HUDEP-2 (cell line): ENCODE measurements around the gene PRMT1.
"Not testable (repeated sequence)": the region's sequence is repeated elsewhere in the genome, so short reads cannot be mapped to it uniquely, and the experiment has no call there.

Source experiments
- DNase-seq, 76 experiments: peaks; one replicate each; lab custom pipeline; 2025; ENCODE audit not compliant: unreplicated experiment in 76 of 76; lab: John Stamatoyannopoulos, UW

Gene PRMT1

DNA sequence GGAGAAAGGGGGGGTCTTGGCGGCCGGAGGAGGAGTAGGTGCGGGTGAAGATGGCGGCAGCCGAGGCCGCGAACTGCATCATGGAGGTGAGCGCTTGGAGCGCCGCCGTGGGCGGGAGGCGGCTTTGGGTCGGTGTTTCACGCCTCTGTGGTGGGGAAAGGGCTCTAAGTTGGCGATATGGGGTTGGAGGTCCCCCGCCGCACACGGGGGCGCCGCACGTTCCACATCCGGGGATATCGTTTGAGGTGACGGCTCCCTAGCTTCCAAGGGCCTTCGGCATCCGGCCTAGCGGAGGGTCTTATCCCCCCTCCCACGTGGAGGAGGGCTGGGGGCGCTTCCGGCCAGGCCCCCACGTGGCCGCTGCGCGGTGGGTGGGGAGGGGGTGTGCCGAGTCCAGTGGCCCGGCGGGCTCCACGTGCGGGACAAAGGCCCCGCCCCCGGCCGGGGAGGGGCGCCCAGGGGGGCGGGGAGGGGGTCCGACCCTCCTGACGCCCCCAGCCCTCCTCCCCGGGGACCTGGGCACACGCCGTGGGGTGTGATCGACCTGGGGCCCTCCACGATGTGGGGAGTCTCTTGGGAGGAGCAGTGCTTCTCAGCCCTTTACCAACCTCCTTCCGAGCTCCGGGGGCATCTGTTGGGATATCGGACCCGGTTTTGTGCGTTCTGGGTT, at the start of gene PRMT1:
Gene PRMT1, plus strand, starts transcription at position 41 of the 670 bp plus-strand sequence. Its CDS starts 10 bp downstream, at position 51.
- peak in 41 of 76 experiments; percentile 27 to 78 (median 53) for DNase-seq

DNA sequence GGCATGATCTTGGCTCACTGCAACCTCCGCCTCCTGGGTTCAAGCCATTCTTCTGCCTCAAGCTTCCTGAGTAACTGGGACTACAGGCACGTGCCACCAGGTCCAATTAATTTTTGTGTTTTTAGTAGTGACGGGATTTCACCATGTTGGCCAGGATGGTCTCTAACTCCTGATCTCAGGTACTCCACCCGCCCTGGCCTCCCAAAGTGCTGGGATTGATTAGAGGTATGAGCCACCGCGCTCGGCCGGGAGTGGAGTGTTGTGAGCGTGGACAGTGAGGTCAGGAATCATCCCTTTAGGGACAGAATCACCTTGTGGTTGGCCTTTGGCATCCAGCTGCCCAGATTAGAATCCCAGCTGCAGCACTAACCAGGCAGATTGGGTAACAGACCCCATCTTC, 47.4 kb upstream of the PRMT1 start:
- DNase-seq, result no peak

DNA sequence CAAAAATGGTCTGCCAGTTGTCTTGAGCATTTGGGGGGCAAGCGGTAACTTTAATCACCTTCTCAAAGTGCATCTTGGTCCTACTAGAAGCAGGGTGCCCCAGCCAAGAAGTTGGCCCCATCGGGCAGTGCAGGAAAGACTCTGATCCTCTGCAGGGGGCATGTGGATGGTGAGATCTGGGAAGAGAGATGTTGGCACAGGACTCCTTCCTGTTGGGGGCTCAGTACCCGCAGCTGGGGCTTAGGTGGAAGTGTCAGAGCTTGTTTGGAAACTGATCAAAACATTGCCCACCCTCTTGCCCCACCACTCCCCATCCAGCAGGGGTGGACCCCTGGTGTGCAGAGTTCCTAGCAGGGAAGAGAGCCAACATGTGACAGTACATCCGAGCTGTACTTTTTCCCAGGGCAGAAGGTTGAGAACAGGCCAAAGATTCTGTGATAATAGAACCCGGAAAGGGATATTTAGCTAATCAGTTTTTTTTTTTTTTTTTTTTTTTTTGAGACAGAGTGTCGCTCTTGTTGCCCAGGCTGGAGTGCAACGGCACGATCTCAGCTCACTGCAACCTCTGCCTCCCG, 46.0 kb upstream of the PRMT1 start:
- no peak for DNase-seq

DNA sequence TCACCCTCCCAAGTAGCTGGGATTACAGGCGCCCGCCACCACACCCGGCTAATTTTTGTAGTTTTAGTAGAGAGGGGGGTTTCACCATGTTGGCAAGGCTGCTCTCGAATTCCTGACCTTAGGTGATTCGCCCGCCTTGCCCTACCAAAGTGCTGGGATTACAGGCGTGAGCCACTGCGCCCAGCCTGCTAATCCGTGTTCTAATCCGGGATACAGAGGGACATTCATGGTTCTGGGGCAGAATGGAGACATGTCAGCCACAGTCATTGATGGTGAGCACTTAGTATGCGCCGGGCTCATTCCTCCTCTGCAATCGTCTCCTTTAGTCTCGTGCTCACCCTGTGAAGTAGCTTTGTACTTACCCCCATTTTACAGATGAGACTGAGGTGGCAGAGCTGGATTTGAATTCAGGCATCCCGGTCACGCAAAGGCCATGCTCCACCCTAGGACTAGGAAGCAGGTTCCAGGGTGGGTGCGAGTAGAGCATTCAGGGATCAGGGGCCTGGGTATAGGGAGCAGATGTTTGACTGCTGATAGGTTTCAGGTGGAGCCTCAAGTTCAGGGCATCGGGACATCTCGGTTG, 45.4 kb upstream of the PRMT1 start:
- DNase-seq, result no peak

DNA sequence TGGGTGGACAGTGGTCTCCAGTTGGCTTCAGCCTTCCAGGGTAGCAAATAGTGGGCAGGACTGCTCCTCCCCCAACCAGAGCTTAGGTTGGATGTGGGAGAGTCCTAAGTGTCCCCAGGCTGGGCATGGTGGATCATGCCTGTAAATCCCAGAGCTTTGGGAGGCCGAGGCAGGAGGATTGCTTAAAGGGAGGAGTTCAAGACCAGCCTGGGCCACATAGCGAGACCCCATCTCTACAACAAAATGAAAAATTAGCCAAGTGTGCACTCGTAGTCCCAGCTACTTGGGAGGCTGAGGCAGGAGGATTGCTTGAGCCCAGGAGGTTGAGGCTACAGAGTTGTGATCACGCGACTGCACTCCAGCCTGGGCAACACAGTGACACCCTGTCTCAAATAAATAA, 44.5 kb upstream of the PRMT1 start:
- DNase-seq, result no peak

DNA sequence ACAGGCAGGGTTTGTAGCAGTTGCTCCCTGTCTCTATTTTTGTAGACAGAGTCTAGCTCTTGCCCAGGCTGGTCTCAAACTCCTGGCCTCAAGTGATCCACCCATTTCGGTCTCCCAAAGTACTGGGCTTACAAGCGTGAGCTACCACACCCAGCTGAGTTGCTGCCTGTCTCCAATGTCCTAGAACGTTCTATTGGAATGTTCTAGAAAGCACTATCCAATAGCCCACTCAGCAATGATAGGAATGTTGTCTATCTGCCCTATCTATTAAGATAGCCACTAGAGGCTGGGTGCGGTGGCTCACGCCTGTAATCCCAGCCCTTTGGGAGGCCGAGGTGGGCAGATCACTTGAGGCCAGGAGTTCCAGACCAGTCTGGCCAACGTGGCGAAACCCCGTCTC, 43.8 kb upstream of the PRMT1 start:
- DNase-seq, result not testable (repeated sequence)

DNA sequence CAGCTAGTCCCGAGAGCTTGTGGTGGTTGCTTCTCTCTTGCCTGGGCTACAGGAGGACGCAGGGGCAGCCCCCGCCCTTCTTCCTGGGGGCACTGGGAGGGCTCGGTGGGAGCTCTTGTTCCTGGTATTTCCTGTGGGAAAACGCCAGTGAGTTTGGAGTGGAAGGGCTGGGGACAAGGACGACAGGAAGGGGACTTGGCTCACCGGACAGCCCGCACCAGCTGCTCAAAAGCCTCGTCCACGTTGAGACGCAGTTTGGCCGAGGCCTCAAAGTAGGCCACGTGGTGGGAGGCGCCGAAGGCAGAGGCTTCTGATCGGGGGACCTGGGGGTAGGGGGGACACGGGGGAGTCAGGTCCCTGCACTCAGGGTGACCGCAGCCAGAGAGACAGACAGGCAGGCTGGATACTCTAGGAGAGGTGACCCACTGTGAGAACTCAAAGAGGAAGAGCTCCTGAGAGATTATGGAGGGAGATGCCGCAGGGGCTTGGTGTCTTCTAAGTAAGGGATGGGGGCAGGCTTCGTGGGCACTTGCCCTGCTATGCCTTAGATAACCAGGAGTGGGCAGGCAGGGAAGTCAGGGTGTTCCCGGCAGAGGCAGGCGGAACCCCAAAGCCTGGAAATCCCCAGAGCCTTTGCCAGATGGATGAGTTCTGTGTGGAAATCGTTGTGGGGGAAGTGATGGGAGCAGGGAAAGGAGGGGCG, 41.4 kb upstream of the PRMT1 start:
- no peak for DNase-seq

DNA sequence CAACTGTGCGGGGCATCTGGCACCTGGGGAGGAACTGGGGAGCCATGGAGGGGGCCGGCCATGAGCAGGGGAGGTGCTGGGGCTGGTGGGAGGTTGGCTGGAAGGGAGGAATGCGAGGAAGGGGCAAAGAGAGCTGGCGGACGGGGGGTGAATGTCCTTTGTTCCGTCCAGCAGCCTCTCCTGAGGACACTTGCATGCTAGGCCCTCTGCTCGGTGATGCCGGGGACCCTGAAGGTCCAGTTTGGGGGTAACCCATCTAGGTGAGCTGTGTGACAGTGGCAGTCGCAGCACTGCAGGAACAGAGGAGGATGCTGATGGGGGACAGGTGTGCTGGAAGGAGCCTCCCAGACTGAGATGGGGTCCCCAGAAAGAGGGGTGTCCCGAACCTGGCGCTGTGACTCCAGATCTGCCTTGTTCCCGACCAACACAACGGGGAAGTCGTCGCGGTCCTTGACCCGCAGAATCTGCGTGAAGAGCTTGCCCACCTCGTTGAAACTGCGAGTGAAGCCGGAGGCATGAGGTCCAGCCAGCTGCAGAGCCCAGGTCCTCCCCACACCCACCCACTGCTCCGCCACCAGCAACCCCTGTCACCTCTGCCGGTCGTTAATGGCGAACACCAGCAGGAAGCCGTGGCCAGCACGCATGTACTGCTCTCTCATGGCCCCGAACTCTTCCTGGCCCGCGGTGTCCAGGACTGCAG, 40.7 kb upstream of the PRMT1 start:
- no peak for DNase-seq

DNA sequence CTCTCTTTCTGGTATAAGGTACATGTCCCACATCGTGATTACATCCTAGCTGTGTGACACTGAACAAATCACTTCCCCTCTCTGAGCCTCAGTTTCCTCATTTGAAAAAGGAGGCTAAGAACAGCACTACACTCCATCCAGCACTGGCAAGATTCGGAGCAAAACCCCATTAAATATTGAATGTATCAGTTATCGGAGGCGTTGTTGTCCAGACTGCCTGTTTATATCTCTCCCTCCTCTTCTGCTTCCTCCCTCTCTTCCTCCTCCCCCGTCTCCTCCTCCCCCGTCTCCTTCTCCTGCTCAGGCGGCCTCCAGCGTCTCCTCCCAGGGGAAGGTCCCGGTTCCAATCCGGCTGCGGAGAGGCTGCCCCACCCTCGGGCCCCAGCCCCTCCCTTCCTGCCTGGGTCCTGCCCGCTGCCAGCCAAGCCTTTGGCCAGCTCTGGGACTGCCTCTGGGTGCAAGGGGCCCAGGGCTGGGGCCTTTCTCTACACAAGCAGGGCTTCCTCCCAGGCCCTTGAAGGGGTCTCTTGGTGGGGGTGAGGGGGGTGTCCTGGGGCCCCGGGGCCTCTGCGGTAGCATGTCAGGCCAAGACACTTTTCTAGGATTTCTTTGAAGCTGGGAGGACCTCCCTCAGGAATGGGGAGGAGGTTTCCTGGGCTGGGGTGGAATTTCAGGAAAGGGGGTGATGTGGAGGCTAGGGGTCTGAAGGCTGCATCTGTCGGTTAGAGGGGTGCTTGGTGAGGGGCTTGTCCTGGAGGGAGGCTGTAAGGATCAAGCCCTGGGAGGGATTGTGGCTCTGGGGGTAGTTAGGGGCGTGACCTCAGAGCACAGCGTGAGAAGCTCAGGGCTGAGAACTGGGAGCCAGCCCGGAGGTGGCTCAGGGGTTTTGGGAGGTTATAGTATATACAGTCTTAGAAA, 39.0 kb upstream of the PRMT1 start:
- peak in 53 of 76 experiments; percentile 7 to 71 (median 46) for DNase-seq

DNA sequence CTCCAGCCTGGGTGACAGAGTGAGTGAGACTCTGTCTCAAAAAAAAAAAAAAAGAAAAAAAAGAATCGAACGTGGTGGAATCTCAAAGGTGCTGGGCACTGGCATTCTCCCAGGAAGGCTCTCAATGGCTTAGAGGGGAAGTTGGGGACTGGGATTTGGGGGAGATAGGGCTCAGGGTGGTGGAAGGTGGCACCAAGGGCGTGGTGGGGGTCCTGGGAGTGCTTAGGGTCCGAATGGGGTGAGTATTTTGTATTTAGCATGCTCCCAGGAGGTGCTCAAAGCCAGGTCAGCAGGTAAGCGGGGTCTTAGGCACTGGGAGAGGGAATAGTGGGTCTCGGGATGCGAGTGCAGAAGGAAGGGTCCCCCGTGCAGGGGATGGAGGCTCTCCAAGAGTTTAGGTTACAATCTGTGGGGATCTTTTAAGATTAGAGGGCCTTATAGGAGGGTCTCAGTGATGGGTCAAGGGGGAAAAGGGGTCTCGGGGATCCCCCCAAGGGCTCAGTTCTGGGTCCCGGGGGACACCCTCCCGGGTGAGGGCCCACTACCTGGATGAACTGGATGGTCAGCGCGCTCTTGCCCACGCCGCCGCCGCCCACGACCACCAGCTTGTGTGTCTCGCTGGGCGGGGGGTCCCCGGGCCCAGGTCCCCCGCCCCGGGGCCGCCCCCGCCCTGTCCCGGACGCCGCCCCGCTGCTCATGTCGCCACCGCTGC, 37.5 kb upstream of the PRMT1 start:
- DNase-seq, result no peak

DNA sequence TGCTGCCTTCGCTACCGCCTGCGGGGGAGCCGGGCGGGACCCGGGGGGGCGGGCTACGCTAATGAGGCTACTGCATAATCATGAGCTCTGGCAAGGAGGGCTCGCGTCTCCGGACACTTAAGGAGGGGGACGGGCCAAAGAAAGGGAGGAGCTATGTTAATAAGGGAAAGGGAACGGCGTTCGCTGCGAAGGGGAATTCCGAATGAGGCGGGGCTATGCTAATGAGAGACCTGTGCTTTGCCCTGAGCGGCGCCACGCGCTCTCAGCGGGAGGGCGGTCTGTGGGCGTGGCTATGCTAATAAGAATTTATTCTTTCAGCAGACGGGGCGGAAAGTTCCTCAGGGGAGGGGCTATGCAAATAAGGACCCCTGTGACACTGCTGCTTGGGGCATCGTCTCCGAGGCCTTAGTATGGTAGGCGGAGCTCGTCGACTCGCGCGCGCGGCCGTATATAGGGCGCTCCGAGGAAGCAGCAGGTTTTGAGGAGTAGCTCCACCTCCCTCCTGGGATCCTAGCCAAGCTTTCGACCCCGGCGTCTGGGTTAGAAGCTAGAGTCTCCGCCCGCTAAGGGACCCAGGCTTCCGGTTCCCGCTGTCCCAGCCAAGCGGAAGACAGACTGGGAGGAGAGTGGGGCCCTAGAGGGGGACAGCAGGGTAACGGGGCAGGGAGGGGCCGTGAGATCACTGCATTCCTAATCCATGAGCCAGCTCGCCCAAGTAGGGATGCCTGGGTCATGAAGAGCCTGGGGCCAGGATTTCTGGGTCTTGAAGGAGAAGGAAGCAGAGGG, 36.8 kb upstream of the PRMT1 start, which contains the start of gene RRAS:
Gene RRAS, minus strand, starts transcription at position 31 of the 786 bp plus-strand sequence. CDS start 45 bp downstream, outside the sequence.
- DNase-seq, result peak; percentile 85 to 100 (median 100)

DNA sequence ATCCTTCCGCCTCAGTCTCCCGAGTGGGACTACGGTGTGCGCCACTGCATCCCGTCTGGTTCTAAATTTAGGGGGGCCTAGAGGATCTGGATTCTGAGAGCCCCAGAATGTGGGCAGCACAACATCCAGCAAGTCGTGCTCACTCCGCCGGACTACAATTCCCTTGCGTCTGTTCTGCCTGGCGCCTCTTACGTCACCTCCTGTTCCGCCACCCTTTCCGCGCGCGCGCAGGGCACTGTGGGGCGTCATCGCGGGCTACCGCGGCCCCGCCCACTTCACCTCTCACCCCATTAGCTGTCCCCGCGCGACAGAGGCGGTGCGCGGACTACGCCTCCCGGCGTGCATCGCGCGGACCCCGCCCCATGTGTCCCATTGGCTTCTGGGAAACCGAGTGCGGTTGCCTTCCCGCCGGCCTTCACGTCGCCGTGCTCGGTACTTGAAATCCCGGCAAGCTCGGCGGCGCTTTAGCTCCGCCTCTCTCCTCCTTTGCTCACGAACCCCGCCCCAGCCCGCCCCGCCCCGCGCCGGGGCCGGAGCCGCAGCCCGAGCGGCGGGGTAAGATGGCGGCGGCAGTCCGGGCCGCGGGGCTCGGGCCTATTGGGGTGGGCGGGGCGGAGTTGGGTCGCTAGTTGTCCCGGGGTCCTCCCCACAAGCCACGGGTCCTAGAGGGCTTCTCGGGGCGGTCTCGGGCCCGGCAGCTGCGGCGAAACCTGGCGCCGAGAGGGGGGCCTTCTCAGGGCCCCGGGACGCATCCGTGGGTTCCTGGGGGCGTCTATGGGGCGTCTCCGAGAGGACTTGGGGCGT, 35.2 kb upstream of the PRMT1 start, which contains the start of gene SCAF1:
Gene SCAF1, plus strand, starts transcription at position 522 of the 804 bp plus-strand sequence. CDS start 2,818 bp downstream, outside the sequence.
- peak; percentile 84 to 100 (median 100) for DNase-seq

DNA sequence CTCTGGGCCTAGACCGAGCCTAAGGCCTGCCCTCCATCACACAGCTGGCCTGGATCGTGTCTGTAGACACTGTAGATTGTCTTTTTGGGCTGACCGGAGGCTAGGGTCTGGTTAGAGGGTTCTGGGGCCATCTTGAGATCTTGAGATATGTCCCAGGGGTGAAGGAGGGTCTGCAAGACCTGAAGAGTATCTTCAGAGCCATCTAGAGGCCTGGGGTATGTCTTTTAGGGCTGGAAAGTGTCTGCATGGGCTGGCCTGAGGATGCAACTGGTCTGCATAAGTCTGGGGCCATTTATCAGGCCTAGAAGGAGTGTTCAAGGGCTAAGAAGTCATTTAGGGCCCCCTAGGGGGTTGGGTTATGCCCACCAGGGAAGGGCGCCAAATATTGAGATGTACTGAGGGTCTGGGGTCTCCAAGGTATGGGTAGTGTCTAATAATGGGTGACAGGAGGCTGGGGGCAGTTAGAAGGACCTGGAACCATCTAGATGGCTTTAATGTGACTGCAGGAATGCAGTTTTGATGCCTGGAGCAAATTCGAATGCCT, 34.5 kb upstream of the PRMT1 start:
- DNase-seq, result peak in 1 of 76 experiments; percentile 35

DNA sequence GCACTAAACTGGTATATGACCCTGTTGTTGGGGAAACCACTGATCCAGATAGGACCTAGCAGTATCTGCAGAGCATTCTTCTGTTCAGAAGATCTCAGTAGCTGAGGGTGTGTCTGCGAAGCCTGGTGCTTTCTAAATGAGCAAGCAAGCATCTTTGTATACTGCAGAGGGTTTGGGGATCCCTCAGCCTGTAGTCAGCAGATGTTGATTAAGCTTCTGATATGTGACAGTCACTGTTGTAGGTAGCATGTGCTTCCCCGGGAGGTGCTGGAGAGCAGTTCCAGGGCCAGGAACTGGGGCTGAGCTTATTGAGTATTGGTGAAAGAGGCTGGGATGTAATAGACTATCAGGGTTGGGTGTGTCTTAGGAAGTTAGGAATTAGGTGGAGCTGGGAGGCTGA, 33.6 kb upstream of the PRMT1 start:
- peak in 50 of 76 experiments; percentile 15 to 69 (median 38) for DNase-seq

DNA sequence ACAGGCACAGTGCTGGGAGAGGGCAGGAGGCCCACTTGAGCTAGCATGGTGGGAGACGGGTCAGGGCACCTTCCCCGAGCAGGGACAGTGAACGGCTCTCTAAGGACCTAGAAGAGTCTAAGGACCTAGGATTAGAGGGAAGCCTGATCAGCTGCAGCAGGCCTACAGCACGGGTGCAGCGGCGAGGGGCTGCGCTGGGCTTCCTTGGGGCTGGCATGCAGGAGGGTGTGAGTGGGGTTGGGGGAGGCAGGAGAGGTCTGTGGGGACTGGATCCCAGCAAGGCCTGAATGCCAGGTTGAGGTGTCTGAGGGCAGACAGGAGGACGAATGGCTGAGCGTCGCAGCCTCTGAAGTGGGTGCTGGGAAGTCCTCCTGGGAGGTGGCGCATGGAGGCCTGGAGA, 31.5 kb upstream of the PRMT1 start:
- no peak for DNase-seq

DNA sequence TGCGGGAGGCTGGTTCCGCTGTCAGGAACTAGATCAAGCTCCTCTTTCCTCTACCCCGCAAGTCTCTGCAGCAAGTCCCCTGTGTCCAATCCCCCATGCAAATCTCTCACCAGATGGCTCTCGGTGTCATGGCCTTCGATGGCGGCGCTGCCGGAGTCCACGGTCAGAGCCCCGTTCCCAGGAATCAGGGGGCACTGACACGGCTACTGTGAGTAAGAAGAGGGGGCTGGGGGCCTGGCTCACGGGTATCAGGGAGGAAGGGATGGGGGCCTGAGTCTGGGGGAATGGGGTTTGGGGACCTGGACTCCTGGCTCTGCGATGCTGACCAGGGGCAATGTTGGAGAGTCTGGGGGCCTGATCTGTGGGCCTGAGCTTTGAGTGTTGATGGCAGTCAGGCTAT, 31.1 kb upstream of the PRMT1 start:
- no peak for DNase-seq

DNA sequence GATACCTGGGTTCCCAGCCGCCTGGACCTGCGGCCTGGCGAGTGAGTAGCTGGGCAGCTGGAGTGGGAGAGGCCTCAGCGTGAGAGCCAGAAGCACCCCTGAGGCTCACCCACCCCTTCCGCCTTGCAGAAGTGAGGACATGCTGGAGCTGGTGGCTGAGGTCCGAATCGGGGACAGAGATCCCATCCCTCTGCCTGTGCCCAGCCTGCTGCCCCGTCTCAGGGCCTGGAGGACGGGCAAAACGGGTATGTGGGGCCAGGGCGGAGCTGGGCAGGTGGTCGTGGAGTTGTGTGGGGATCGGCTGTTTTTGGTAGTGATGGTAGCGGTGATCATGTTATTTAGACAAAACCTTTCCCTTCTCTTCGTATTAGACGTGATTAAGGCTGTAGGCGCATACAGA, 30.5 kb upstream of the PRMT1 start:
- DNase-seq, result no peak
